Activated naive CD8-positive, alpha-beta T cell treated with anti-CD3 and anti-CD28 coated beads, Interleukin-2, amount 10 ng/mL, durations not matched to agents 7 days and 5 days (primary cell): Measurements from ENCODE around the gene TMC3. TPM values are rescaled to one million over a fixed set of nuclear protein-coding genes. Genes with fewer than 3 reads are reported as not detected.

Source experiments
- ATAC-seq: fragments of 150-1000 bp; cut with Tn5 transposase; one replicate; pipeline ENCODE4 v1.10.0; 2021; ENCODE audit warnings: low read depth, moderate library complexity
- POLR2A ChIA-PET: fragments of 350-600 bp; sonication (Branson Sonifier 250); formaldehyde crosslinking; loops from one replicate; lab custom pipeline; 2021; ENCODE audit warnings: antibody characterized with exemption; lab: Charles Lee
- DNase-seq: peaks from one replicate; pipeline ENCODE4 v3.0.0; 2021
- H3K27ac Mint-ChIP-seq: one replicate; pipeline ENCODE4 v1.8.0; 2022; ENCODE audit warnings: mild to moderate bottlenecking, mixed read lengths
- H3K27me3 Mint-ChIP-seq: one replicate; pipeline ENCODE4 v1.8.0; 2022; ENCODE audit warnings: mild to moderate bottlenecking, moderate library complexity, mixed read lengths
- H3K36me3 Mint-ChIP-seq: one replicate; pipeline ENCODE4 v1.8.0; 2021; ENCODE audit warnings: mild to moderate bottlenecking, mixed read lengths
- H3K4me1 Mint-ChIP-seq: one replicate; pipeline ENCODE4 v1.8.0; 2021; ENCODE audit warnings: mixed read lengths
- H3K4me3 Mint-ChIP-seq: one replicate; pipeline ENCODE4 v1.8.0; 2022; ENCODE audit warnings: mild to moderate bottlenecking, moderate library complexity, mixed read lengths
- H3K9me3 Mint-ChIP-seq: one replicate; pipeline ENCODE4 v1.8.0; 2021; ENCODE audit warnings: mixed read lengths
- total RNA-seq, 2 experiments: library from RNA; stranded (reverse); gene quantifications; one replicate each; pipeline ENCODE4 v1.2.3, GENCODE V29; 2021

Gene TMC3
- total RNA-seq, 2 experiments from 2014 or later, result not detected

DNA sequence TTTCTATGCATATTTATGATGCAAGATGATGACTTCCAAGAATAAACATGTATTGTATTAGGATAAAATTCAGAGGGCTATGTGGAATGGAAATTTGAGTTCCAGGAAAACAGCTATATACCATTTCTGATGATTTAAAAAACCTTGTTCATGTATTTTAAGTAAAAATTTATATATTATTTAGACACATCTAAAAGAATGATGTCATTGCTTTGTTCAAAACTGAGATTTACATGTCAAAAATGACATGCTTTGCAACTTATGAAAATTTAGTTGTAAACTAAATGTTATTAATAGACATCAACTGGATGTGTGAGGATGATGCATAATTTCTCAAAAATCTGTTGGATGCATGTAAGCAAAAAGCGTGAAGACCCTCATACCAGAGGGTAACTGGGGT, 52.3 kb downstream of the TMC3 start:
- ATAC-seq (no peak), DNase-seq (no peak)
- POLR2A ChIA-PET, result interaction anchor here (1.2 to 3.7 kb wide), 3 partner anchors 12 to 19 kb away, joined by 3 to 26 read pairs (median 5); no protein-coding TSS in a partner anchor
- Mint-ChIP-seq H3K4me1 (peaks cover 23% of the 10 kb centered on the region), H3K27ac (no peak overlapping the region), H3K4me3 (no peak overlapping the region), H3K27me3 (no peaks in the 10 kb centered on the region), H3K9me3 (no peaks in the 10 kb centered on the region), H3K36me3 (peaks cover 13% of the 10 kb centered on the region)

DNA sequence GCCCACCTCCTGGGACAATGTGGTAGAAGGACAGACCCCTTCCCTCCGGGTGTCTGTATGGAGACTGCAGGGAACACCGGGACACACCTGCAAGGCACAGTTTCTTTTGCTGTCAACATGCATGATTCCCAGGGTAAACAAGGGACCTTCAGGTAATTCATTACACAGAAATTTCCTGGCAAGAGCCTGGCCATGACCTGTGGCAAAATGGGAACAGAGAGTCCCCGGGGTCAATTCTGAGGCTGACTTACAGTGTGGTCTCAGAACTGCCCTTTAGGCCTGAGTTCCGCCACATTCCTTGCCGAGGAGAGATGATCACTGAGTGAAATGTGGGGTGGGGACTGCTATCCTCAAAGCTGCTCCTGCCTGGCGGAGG, 56.4 kb downstream of the TMC3 start:
- POLR2A ChIA-PET, result no interaction called here
- Mint-ChIP-seq H3K27ac (no peak overlapping the region), H3K27me3 (no peaks in the 10 kb centered on the region), H3K36me3 (peaks cover 26% of the 10 kb centered on the region), H3K4me1 (peaks cover 25% of the 10 kb centered on the region), H3K4me3 (no peak overlapping the region), H3K9me3 (no peaks in the 10 kb centered on the region)
- DNase-seq (no peak), ATAC-seq (no peak)

DNA sequence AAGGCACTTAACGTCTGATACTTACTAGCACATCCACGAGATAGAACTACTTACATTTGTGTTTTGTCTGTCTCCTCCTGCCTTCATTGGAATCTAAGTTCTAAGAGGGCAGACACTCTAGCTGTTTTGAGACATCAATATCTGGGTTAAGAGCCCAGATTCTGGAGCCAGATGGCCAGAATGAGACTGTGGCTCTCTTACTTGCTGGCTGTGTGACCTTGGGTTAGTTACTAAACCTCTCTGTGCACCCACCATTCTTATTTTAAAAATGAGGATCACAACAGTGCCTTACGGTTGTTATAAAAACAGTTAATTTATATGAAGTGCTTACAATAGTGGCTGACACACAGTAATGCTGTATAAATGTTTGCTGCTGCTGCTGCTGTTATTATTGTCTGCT, 57.7 kb downstream of the TMC3 start:
- Mint-ChIP-seq H3K9me3 (no peaks in the 10 kb centered on the region), H3K36me3 (peaks cover 40% of the 10 kb centered on the region), H3K4me1 (peaks cover 23% of the 10 kb centered on the region), H3K4me3 (no peak overlapping the region), H3K27ac (peak overlapping the region; percentile 64), H3K27me3 (no peaks in the 10 kb centered on the region)
- DNase-seq, result no peak
- ATAC-seq, result no peak
- POLR2A ChIA-PET, result no interaction called here

- Mint-ChIP-seq H3K27ac (peak overlapping the region; percentile 64), H3K4me3 (no peak overlapping the region), H3K36me3 (peaks cover 41% of the 10 kb centered on the region), H3K4me1 (peaks cover 24% of the 10 kb centered on the region), H3K27me3 (no peaks in the 10 kb centered on the region), H3K9me3 (no peaks in the 10 kb centered on the region)
- peak; percentile 48 for ATAC-seq
- POLR2A ChIA-PET, result interaction anchor here (1.3 kb wide), 1 partner anchor 14 kb away, joined by 3 read pairs; no protein-coding TSS in a partner anchor
- DNase-seq, result no peak
Observed at GRCh38 chr15:81315452-81316175, 58.4 kb downstream of the TMC3 start.

DNA sequence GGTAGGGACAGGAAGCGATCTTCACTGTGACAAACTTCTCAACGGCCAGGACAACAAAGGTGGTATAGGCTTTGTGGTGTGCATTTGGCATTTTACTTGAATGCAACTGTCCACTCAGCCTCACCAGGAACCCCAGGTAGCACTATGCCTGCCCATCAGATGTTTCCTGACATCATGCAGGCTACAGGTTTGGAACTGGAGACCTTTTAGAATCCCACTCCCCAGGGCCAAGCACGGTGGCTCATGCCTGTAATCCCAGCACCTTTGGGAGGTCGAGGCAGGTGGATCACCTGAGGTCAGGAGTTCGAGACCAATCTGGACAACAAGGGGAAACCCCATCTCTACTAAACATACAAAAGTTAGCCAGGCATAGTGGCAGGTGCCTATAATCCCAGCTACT, 59.6 kb downstream of the TMC3 start:
- no peak for DNase-seq
- peaks cover 31% of the 10 kb centered on the region for H3K4me1 Mint-ChIP-seq
- H3K27ac Mint-ChIP-seq, result peak overlapping the region; percentile 75
- no peak for ATAC-seq
- no peaks in the 10 kb centered on the region for H3K9me3 Mint-ChIP-seq
- no peaks in the 10 kb centered on the region for H3K27me3 Mint-ChIP-seq
- peaks cover 44% of the 10 kb centered on the region for H3K36me3 Mint-ChIP-seq
- H3K4me3 Mint-ChIP-seq, result no peak overlapping the region
- POLR2A ChIA-PET, result interaction anchor here (9.2 kb wide), 1 partner anchor 20 kb away, joined by 97 read pairs; no protein-coding TSS in a partner anchor

- Mint-ChIP-seq H3K4me1 (peaks cover 38% of the 10 kb centered on the region), H3K27me3 (no peaks in the 10 kb centered on the region), H3K9me3 (no peaks in the 10 kb centered on the region), H3K36me3 (peaks cover 49% of the 10 kb centered on the region), H3K4me3 (no peak overlapping the region), H3K27ac (no peak overlapping the region)
- DNase-seq, result no peak
- no peak for ATAC-seq
- POLR2A ChIA-PET, result interaction anchor here (9.2 kb wide), 1 partner anchor 20 kb away, joined by 97 read pairs; no protein-coding TSS in a partner anchor
Observed at GRCh38 chr15:81313686-81314085, 60.3 kb downstream of the TMC3 start.

- H3K4me1 Mint-ChIP-seq, result peaks cover 41% of the 10 kb centered on the region
Observed at GRCh38 chr15:81312790-81313543, 61.0 kb downstream of the TMC3 start.

GRCh38 chr15:81311752-81312464, 62.1 kb downstream of the TMC3 start:
- peaks cover 60% of the 10 kb centered on the region for H3K36me3 Mint-ChIP-seq
- H3K9me3 Mint-ChIP-seq, result no peaks in the 10 kb centered on the region
- H3K27me3 Mint-ChIP-seq, result no peaks in the 10 kb centered on the region
- POLR2A ChIA-PET, result interaction anchor here (1.3 to 9.2 kb wide), 4 partner anchors 11 to 25 kb away, joined by 3 to 97 read pairs (median 36); partner anchors contain the start of gene STARD5
- peaks cover 47% of the 10 kb centered on the region for H3K4me1 Mint-ChIP-seq
- H3K4me3 Mint-ChIP-seq, result no peak overlapping the region
- no peak for ATAC-seq
- peak overlapping the region; percentile 54 for H3K27ac Mint-ChIP-seq
- DNase-seq, result no peak

More at GRCh38 chr15:81312790-81313543, 61.0 kb downstream of the TMC3 start:
- DNase-seq (no peak), ATAC-seq (no peak)
- POLR2A ChIA-PET, result interaction anchor here (9.2 kb wide), 1 partner anchor 19 kb away, joined by 97 read pairs; no protein-coding TSS in a partner anchor
- Mint-ChIP-seq H3K27ac (peak overlapping the region; percentile 54), H3K27me3 (no peaks in the 10 kb centered on the region), H3K36me3 (peaks cover 54% of the 10 kb centered on the region), H3K4me3 (no peak overlapping the region), H3K9me3 (no peaks in the 10 kb centered on the region)

GRCh38 chr15:81310480-81310879, 63.5 kb downstream of the TMC3 start:
- POLR2A ChIA-PET, result interaction anchor here (1.9 to 9.2 kb wide), 4 partner anchors 9 to 16 kb away, joined by 6 to 97 read pairs (median 36); partner anchors contain the start of gene STARD5
- H3K27me3 Mint-ChIP-seq, result no peaks in the 10 kb centered on the region
- peak overlapping the region; percentile 24 for H3K27ac Mint-ChIP-seq
- peaks cover 67% of the 10 kb centered on the region for H3K36me3 Mint-ChIP-seq
- H3K4me3 Mint-ChIP-seq, result no peak overlapping the region
- DNase-seq (no peak), ATAC-seq (no peak)
- peaks cover 53% of the 10 kb centered on the region for H3K4me1 Mint-ChIP-seq
- no peaks in the 10 kb centered on the region for H3K9me3 Mint-ChIP-seq

DNA sequence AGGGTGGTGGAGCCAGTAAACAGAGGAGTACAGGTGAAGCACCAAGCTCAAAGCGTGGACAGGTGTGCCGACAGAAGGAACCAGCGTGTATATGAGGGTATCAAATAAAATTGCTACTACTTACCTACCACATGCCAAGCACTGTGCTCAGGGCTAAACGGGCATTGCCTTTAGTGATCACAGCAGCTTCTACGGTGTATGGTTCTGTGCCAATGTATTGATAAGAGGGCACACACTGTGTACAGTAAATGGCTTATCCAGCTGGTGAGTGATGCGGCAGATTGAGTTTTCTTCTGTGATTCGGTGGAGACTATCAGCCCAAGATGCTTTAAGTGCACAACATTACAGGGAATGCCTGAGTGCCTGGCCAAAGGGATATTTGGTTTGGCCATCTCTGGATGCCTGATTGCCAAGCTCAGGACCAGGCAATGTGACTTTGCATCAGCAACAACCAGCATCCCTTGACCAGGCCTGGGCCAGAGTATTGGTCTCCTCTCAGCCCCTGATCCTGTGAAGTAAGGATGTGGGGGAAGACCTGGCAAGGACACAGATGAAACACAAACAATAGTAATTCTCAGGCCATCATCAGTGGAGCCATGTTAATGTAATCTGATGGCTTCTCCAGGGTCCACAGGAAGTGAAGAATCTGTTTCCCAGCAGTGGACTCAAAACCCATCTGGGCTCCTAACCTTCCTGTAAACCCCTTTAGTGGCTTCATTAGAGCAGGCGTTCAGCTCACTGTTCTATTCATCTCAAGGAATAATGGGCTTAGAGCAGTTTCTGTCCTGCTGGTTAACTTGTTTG, 64.2 kb downstream of the TMC3 start:
- no peak for ATAC-seq
- Mint-ChIP-seq H3K36me3 (peaks cover 63% of the 10 kb centered on the region), H3K27me3 (no peaks in the 10 kb centered on the region), H3K4me3 (no peak overlapping the region), H3K27ac (peak overlapping the region; percentile 60), H3K9me3 (no peaks in the 10 kb centered on the region), H3K4me1 (peaks cover 48% of the 10 kb centered on the region)
- POLR2A ChIA-PET, result interaction anchor here (0.9 to 9.2 kb wide), 7 partner anchors 9 to 31 kb away, joined by 3 to 97 read pairs (median 6); partner anchors contain the start of gene STARD5
- no peak for DNase-seq

DNA sequence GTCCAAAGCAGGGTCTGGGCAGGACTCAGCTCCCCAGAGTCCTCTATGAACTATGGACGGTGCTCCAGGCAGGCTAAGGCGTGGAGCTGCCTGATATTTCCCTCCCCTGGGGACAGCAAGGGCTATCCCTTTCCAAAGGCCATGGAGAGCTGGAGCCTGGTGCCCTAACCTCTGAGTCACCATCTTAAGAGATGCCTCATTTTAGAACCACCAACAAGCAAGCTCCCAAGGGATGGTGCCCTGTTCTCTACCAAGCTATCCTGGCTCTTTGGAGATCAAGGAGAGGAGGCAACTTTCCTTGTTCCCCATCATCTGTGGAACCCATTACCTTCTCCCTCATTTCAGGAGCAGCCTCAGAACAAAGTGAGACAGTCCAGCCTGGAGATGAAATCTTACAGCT, 65.8 kb downstream of the TMC3 start:
- no peak overlapping the region for H3K4me3 Mint-ChIP-seq
- ATAC-seq (no peak), DNase-seq (no peak)
- H3K9me3 Mint-ChIP-seq, result no peaks in the 10 kb centered on the region
- H3K4me1 Mint-ChIP-seq, result peaks cover 60% of the 10 kb centered on the region
- H3K27ac Mint-ChIP-seq, result peak overlapping the region; percentile 54
- peaks cover 77% of the 10 kb centered on the region for H3K36me3 Mint-ChIP-seq
- H3K27me3 Mint-ChIP-seq, result no peaks in the 10 kb centered on the region
- POLR2A ChIA-PET, result interaction anchor here (1.2 to 9.2 kb wide), 6 partner anchors 8 to 30 kb away, joined by 3 to 97 read pairs (median 16); partner anchors contain the start of gene STARD5

- Mint-ChIP-seq H3K9me3 (no peaks in the 10 kb centered on the region), H3K27ac (peak overlapping the region; percentile 98), H3K4me3 (peak overlapping the region; percentile 100), H3K4me1 (peaks cover 68% of the 10 kb centered on the region), H3K36me3 (peaks cover 86% of the 10 kb centered on the region), H3K27me3 (no peaks in the 10 kb centered on the region)
- no peak for ATAC-seq
- DNase-seq, result no peak
- POLR2A ChIA-PET, result interaction anchor here (1.3 to 8.3 kb wide), 5 partner anchors 12 to 29 kb away, joined by 3 to 88 read pairs (median 22); partner anchors contain the start of gene STARD5
Observed at GRCh38 chr15:81304226-81304625, 69.8 kb downstream of the TMC3 start.
